ENCODE results near the gene ASB15.
"Not testable (repeated sequence)": the region's sequence is repeated elsewhere in the genome, so short reads cannot be mapped to it uniquely, and the experiment has no call there.

ASB15 gene

GRCh38 chr7:123598657-123599056 lies 3.0 kb upstream of the ASB15 start:
- no peak for DNase-seq (ENCODE audit: low read depth in 2 of 2)

- DNase-seq (ENCODE audit: low read depth in 2 of 2): no peak
Observed at GRCh38 chr7:123599766-123600165, 1.9 kb upstream of the ASB15 start.

- no peak for DNase-seq (ENCODE audit: low read depth in 2 of 2)
Observed at GRCh38 chr7:123600876-123601275, 745 bp upstream of the ASB15 start.

GRCh38 chr7:123602648-123603047 lies 1.0 kb downstream of the ASB15 start:
- DNase-seq (ENCODE audit: low read depth in 2 of 2): no peak

- DNase-seq (ENCODE audit: low read depth in 2 of 2): no peak
Observed at GRCh38 chr7:123604739-123605138, 3.1 kb downstream of the ASB15 start.

GRCh38 chr7:123607423-123607975 lies 5.9 kb downstream of the ASB15 start:
- no peak for DNase-seq (ENCODE audit: low read depth in 2 of 2)

- DNase-seq (ENCODE audit: low read depth in 2 of 2): no peak
Observed at GRCh38 chr7:123608991-123609882, 7.6 kb downstream of the ASB15 start.

GRCh38 chr7:123609883-123610239 lies 8.2 kb downstream of the ASB15 start:
- no peak for DNase-seq (ENCODE audit: low read depth in 2 of 2)

- no peak for DNase-seq (ENCODE audit: low read depth in 2 of 2)
Observed at GRCh38 chr7:123612024-123612423, 10.4 kb downstream of the ASB15 start.

- no peak for DNase-seq (ENCODE audit: low read depth in 2 of 2)
Observed at GRCh38 chr7:123615344-123615743, 13.7 kb downstream of the ASB15 start.

- no peak for DNase-seq (ENCODE audit: low read depth in 2 of 2)
Observed at GRCh38 chr7:123616223-123616622, 14.6 kb downstream of the ASB15 start.

- DNase-seq (ENCODE audit: low read depth in 2 of 2): no peak
Observed at GRCh38 chr7:123621707-123622106, 20.1 kb downstream of the ASB15 start.

GRCh38 chr7:123622660-123623386 lies 21.2 kb downstream of the ASB15 start:
- DNase-seq (ENCODE audit: low read depth in 2 of 2): no peak

GRCh38 chr7:123624527-123625183 lies 23.0 kb downstream of the ASB15 start:
- peak; percentile 13 to 14 for DNase-seq (ENCODE audit: low read depth in 2 of 2)

- DNase-seq (ENCODE audit: low read depth in 2 of 2): no peak
Observed at GRCh38 chr7:123625254-123625653, 23.6 kb downstream of the ASB15 start.

GRCh38 chr7:123627851-123628250 lies 26.2 kb downstream of the ASB15 start:
- no peak for DNase-seq (ENCODE audit: low read depth in 2 of 2)

GRCh38 chr7:123628829-123629228 lies 27.2 kb downstream of the ASB15 start:
- DNase-seq (ENCODE audit: low read depth in 2 of 2): no peak

- no peak for DNase-seq (ENCODE audit: low read depth in 2 of 2)
Observed at GRCh38 chr7:123629281-123629680, 27.7 kb downstream of the ASB15 start.

GRCh38 chr7:123632808-123633207 lies 31.2 kb downstream of the ASB15 start:
- no peak for DNase-seq (ENCODE audit: low read depth in 2 of 2)

- no peak for DNase-seq (ENCODE audit: low read depth in 2 of 2)
Observed at GRCh38 chr7:123633553-123633952, 31.9 kb downstream of the ASB15 start.

GRCh38 chr7:123634011-123634573 lies 32.5 kb downstream of the ASB15 start:
- DNase-seq (ENCODE audit: low read depth in 2 of 2): not testable (repeated sequence)
